HCT116 (cell line): ENCODE measurements around the gene DEPDC5. TPM values are rescaled to one million over a fixed set of nuclear protein-coding genes. Genes with fewer than 3 reads are reported as not detected.

Experiments used
- ATAC-seq: fragments of 200-7000 bp; cut with Tn5 transposase; 2 replicates; pipeline ENCODE4 v1.9.1; 2020; ENCODE audit warnings: mild to moderate bottlenecking, moderate library complexity
- BruUV-seq: library from RNA; stranded (reverse); fragments of 400-500 nt; replicated peaks from 2 replicates; lab custom pipeline; 2021; lab: Mats Ljungman, UMichigan
- CTCF ChIA-PET: fragments of 300-600 bp; sonication (Branson Sonifier 250); formaldehyde crosslinking; loops from one replicate; lab custom pipeline; 2021; ENCODE audit warnings: antibody characterized with exemption; lab: Charles Lee
- POLR2A ChIA-PET: fragments of 300-600, 350-600 bp; sonication (Branson Sonifier 250); formaldehyde crosslinking; loops from one replicate; lab custom pipeline; 2021; ENCODE audit warnings: antibody characterized with exemption; lab: Charles Lee
- RAD21 ChIA-PET, 2 experiments: fragments of 300-600 bp; sonication (Branson Sonifier 250); formaldehyde crosslinking; loops; one replicate each; lab custom pipeline; 2023; ENCODE audit warnings: low total read pairs in 2 of 2; ENCODE audit not compliant: uncharacterized antibody in 2 of 2, unreplicated experiment in 2 of 2, low non-redundant PET in 1 of 2; lab: Charles Lee
- DNase-seq: peaks from one replicate; pipeline ENCODE4 v3.0.0-alpha.2; 2010; ENCODE audit warnings: low read depth, low spot score
- H2AFZ ChIP-seq: fragments of 200-600 bp; shearing (Covaris generic), sonication (generic); 2 replicates; pipeline ENCODE4 v1.6.1; 2017; ENCODE audit warnings: low read depth, mixed run types, mixed read lengths, antibody characterized with exemption, low read length; ENCODE audit not compliant: poor library complexity, severe bottlenecking
- H3K27ac ChIP-seq: 2 replicates; pipeline ENCODE4 v1.5.1; 2012; ENCODE audit warnings: low read depth, low read length
- H3K27me3 ChIP-seq: fragments of 200-600 bp; sonication (generic); 2 replicates; pipeline ENCODE4 v1.6.1; 2016; ENCODE audit warnings: mixed run types, low read length, mixed read lengths; ENCODE audit not compliant: insufficient read depth
- H3K36me3 ChIP-seq, 2 experiments: fragments of 200-500 bp in 1 of 2; fragments of 200-600 bp in 1 of 2; sonication (Bioruptor generic) in 1 of 2; sonication (generic) in 1 of 2; 2 replicates each; pipeline versions ENCODE4 v1.5.1 to v1.6.1; 2014 to 2016; ENCODE audit warnings: low read length in 2 of 2, inconsistent platforms in 1 of 2, mixed read lengths in 1 of 2, mixed run types in 1 of 2; ENCODE audit not compliant: insufficient read depth in 2 of 2, control insufficient read depth in 1 of 2
- H3K4me1 ChIP-seq, 2 experiments: fragments of 200-600 bp in 1 of 2; sonication (generic) in 1 of 2; 2 replicates each; pipeline versions ENCODE4 v1.5.1 to v1.6.1; 2012 to 2017; ENCODE audit warnings: low read length in 2 of 2, inconsistent platforms in 1 of 2, mild to moderate bottlenecking in 1 of 2, mixed read lengths in 1 of 2, mixed run types in 1 of 2, moderate library complexity in 1 of 2; ENCODE audit not compliant: insufficient read depth in 2 of 2, control insufficient read depth in 1 of 2
- H3K4me2 ChIP-seq: fragments of 200-600 bp; sonication (generic); 2 replicates; pipeline ENCODE4 v1.6.1; 2017; ENCODE audit warnings: mixed run types, low read length, mixed read lengths
- H3K4me3 ChIP-seq, 2 experiments: fragments of 200-600 bp in 1 of 2; sonication (generic) in 1 of 2; replicated peaks in 1 of 2; 2 replicates each; pipeline ENCODE4 v1.5.1; 2011 to 2016; ENCODE audit warnings: low read length in 2 of 2, control low read depth in 1 of 2, low read depth in 1 of 2, mild to moderate bottlenecking in 1 of 2, mixed read lengths in 1 of 2, mixed run types in 1 of 2
- H3K79me2 ChIP-seq: fragments of 200-600 bp; sonication (generic); 2 replicates; pipeline ENCODE4 v1.6.1; 2017; ENCODE audit warnings: mild to moderate bottlenecking, mixed run types, low read length, moderate library complexity, mixed read lengths; ENCODE audit not compliant: insufficient read depth
- H3K9ac ChIP-seq: fragments of 200-600 bp; sonication (generic); 2 replicates; pipeline ENCODE4 v1.6.1; 2016; ENCODE audit warnings: low read length, mixed read lengths
- H3K9me2 ChIP-seq: fragments of 200-600 bp; sonication (generic), shearing (Covaris generic); 2 replicates; pipeline ENCODE4 v1.6.1; 2017; ENCODE audit warnings: mixed run types, mild to moderate bottlenecking, moderate library complexity; ENCODE audit not compliant: insufficient read depth
- H3K9me3 ChIP-seq, 2 experiments: fragments of 200-500 bp in 1 of 2; fragments of 200-600 bp in 1 of 2; sonication (Bioruptor generic) in 1 of 2; sonication (generic) in 1 of 2; 2 replicates each; pipeline ENCODE4 v1.6.1; 2014 to 2017; ENCODE audit warnings: low read length in 2 of 2, mixed read lengths in 2 of 2, inconsistent platforms in 1 of 2, low read depth in 1 of 2, mild to moderate bottlenecking in 1 of 2, mixed run types in 1 of 2, moderate library complexity in 1 of 2; ENCODE audit not compliant: control insufficient read depth in 1 of 2, insufficient read depth in 1 of 2
- H4K20me1 ChIP-seq: fragments of 200-600 bp; sonication (generic), shearing (Covaris generic); 2 replicates; pipeline ENCODE4 v1.6.1; 2017; ENCODE audit warnings: mixed run types, mild to moderate bottlenecking, moderate library complexity; ENCODE audit not compliant: insufficient read depth
- CBX3 ChIP-seq: IDR thresholded peaks from 2 replicates; pipeline ENCODE4 v1.6.1; 2012; ENCODE audit warnings: low read depth
- CEBPB ChIP-seq: IDR thresholded peaks from 2 replicates; pipeline ENCODE4 v1.6.1; 2012; ENCODE audit warnings: low read depth
- EGR1 ChIP-seq: IDR thresholded peaks from 2 replicates; pipeline ENCODE4 v1.6.1; 2012; ENCODE audit warnings: low read depth
- EZH2 ChIP-seq: fragments of 200-600 bp; sonication (generic); IDR thresholded peaks from 2 replicates; pipeline ENCODE4 v1.6.1; 2017; ENCODE audit warnings: antibody characterized with exemption, mixed run types
- FOSL1 ChIP-seq: IDR thresholded peaks from 2 replicates; pipeline ENCODE4 v1.6.1; 2012; ENCODE audit warnings: low read depth
- JUND ChIP-seq: IDR thresholded peaks from 2 replicates; pipeline ENCODE4 v1.6.1; 2012
- MAX ChIP-seq: IDR thresholded peaks from 2 replicates; pipeline ENCODE4 v1.6.1; 2012
- POLR2A ChIP-seq: IDR thresholded peaks from 2 replicates; pipeline ENCODE4 v1.7.0; 2011; ENCODE audit warnings: borderline replicate concordance; ENCODE audit not compliant: insufficient read depth, insufficient read length; ENCODE audit errors: extremely low read depth
- POLR2AphosphoS5 ChIP-seq: IDR thresholded peaks from 2 replicates; pipeline ENCODE4 v1.6.1; 2011; ENCODE audit warnings: mild to moderate bottlenecking, low read depth, low read length, moderate library complexity
- RAD21 ChIP-seq: IDR thresholded peaks from 2 replicates; pipeline ENCODE4 v1.6.1; 2012; ENCODE audit warnings: low read depth, mild to moderate bottlenecking
- SP1 ChIP-seq: IDR thresholded peaks from 2 replicates; pipeline ENCODE4 v1.6.1; 2012; ENCODE audit warnings: low read depth
- SRF ChIP-seq: IDR thresholded peaks from 2 replicates; pipeline ENCODE4 v1.6.1; 2012; ENCODE audit warnings: low read depth
- YY1 ChIP-seq: IDR thresholded peaks from 2 replicates; pipeline ENCODE4 v1.6.1; 2011; ENCODE audit warnings: low read length, low read depth, moderate library complexity, mild to moderate bottlenecking; ENCODE audit not compliant: insufficient replicate concordance; ENCODE audit errors: extremely low read depth
- ZFX ChIP-seq: fragments of 450-650 bp; IDR thresholded peaks from 2 replicates; pipeline ENCODE4 v1.6.1; 2017
- intact Hi-C: fragments of 100-400 bp; cut with micrococcal nuclease; formaldehyde crosslinking; loops from 2 replicates; pipeline ENCODE4 v1.10.0; 2022
- total RNA-seq: library from RNA; stranded (reverse); gene quantifications from one replicate; pipeline ENCODE4 v1.2.1, GENCODE V29; 2021; ENCODE audit not compliant: unreplicated experiment
- TF ChIP-seq, protein P1 (sequence below): IDR thresholded peaks from 2 replicates; pipeline ENCODE4 v1.6.1; 2012

The DEPDC5 gene
- total RNA-seq, 1 experiment from 2014 or later: 35.0 TPM

DNA sequence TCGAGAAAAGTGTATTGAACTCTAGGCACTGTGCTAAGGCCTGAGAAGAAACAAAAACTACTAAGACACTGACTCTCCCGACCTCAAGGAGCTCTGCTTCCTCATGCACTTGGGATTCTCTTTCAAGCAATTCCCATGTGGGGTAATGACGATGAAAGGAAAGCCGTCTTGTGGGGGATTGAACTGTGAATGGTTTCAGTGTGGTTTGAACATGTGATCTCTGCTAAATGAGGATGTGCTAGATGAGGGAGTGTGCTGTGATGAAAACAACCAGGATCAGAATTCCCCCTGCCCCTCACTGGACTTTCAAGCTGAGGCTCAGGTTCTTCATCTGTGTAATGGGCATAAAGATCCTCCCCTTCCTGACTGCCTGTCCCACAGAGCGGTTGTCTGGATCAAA, 74.9 kb downstream of the DEPDC5 start:
- Histone ChIP-seq H3K9me2 (no peaks in the 10 kb centered on the region), H3K79me2 (no peaks in the 10 kb centered on the region), H3K4me2 (peak overlapping the region; percentile 72), H2AFZ (no peak overlapping the region), H3K9me3 (no peaks in the 10 kb centered on the region), H3K27me3 (no peaks in the 10 kb centered on the region), H3K4me1 (peaks cover 27 to 28% of the 10 kb centered on the region in 2 experiments), H3K4me3 (peak overlapping the region in 1 of 2 experiments; percentile 38; a peak in 2 of 4 replicates), H3K9ac (peak overlapping the region; percentile 62), H4K20me1 (no peaks in the 10 kb centered on the region), H3K36me3 (peaks cover 3 to 7% of the 10 kb centered on the region in 2 experiments; a peak in 2 of 4 replicates), H3K27ac (peak overlapping the region; percentile 68)
- intact Hi-C loops: loop anchor here (2.0 to 10.0 kb wide), 2 partner anchors 116 to 166 kb away; partner anchors contain the start of genes PISD and YWHAH
- CTCF ChIA-PET: interaction anchor here (1.0 kb wide), 1 partner anchor 163 kb away, joined by 3 read pairs; no protein-coding TSS in a partner anchor
- no peak for TF ChIP-seq CEBPB
- ATAC-seq (0 out of 2 replicates have a peak, but pooled peaks have one; percentile 8), DNase-seq (no peak)
- RAD21 ChIA-PET: no interaction called here
- BruUV-seq: no TSS peak
- POLR2A ChIA-PET: no interaction called here

- peak; percentile 94 for ATAC-seq
- Histone ChIP-seq H3K9me3 (no peaks in the 10 kb centered on the region), H4K20me1 (no peaks in the 10 kb centered on the region), H3K4me2 (peak overlapping the region; percentile 72), H3K4me1 (peaks cover 27 to 28% of the 10 kb centered on the region in 2 experiments), H3K27me3 (no peaks in the 10 kb centered on the region), H3K9me2 (no peaks in the 10 kb centered on the region), H3K9ac (peak overlapping the region; percentile 62), H3K4me3 (peak overlapping the region in 1 of 2 experiments; percentile 38; a peak in 2 of 4 replicates), H3K36me3 (peaks cover 3 to 7% of the 10 kb centered on the region in 2 experiments; a peak in 2 of 4 replicates), H2AFZ (no peak overlapping the region), H3K79me2 (no peaks in the 10 kb centered on the region), H3K27ac (peak overlapping the region; percentile 68)
- no TSS peak for BruUV-seq
- DNase-seq: peak; percentile 89
- intact Hi-C loops: loop anchor here (2.0 to 10.0 kb wide), 2 partner anchors 115 to 167 kb away; partner anchors contain the start of genes PISD and YWHAH
- POLR2A ChIA-PET: no interaction called here
- CTCF ChIA-PET: interaction anchor here (1.0 kb wide), 1 partner anchor 164 kb away, joined by 3 read pairs; no protein-coding TSS in a partner anchor
- RAD21 ChIA-PET: no interaction called here
- peak; percentile 99 for TF ChIP-seq FOSL1
- TF ChIP-seq POLR2A: no peak
- peak; percentile 56; the same call in 1 of the 2 replicates for TF ChIP-seq MAX
- TF ChIP-seq SRF: peak; percentile 77
- TF ChIP-seq CEBPB: peak; percentile 75
- TF ChIP-seq EGR1: 0 out of 2 replicates have a peak, but pooled peaks have one; percentile 15
- peak; percentile 64 for TF ChIP-seq POLR2AphosphoS5
- TF ChIP-seq SP1: peak; percentile 92
- TF ChIP-seq YY1: no peak
- TF ChIP-seq, protein P1, sequence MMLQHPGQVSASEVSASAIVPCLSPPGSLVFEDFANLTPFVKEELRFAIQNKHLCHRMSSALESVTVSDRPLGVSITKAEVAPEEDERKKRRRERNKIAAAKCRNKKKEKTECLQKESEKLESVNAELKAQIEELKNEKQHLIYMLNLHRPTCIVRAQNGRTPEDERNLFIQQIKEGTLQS: peak; percentile 48; the same call in 1 of the 2 replicates
- TF ChIP-seq RAD21: peak; percentile 23
- TF ChIP-seq EZH2: no peak
- peak; percentile 97 for TF ChIP-seq CBX3
- peak; percentile 96 for TF ChIP-seq JUND
- no peak for TF ChIP-seq ZFX
Observed at GRCh38 chr22:31829505-31829904, 75.7 kb downstream of the DEPDC5 start.
